ENCODE data around the gene CCNY.
A peak's percentile ranks its signal among the peaks of the same experiment; 100 is the strongest.

Gene CCNY

DNA sequence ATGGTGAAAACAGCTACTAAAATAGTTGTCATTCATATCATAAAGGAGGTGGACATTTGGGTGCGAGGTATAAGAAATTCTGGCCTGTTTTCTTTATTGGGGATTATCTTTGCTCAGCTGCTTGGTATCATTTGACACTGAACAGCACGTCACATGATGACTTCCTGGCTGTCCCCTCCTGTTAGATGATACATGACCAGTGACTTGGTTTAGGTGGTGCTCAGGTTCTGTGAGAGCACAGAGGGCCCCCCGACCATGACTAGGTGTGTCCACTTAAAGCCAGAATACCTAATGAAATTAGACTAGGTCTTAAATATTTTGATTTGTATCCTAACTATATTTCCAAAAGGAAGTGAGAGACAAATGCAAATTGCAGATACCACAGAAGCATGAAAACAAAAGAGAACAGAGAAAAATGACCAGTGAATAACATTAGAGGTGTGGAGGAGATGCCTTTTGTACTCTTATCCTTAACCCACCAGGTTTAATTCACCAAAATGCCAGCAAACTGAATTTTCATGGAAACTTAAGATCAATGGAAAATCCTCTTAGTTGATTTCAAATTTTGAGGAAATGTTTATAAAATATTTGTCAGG, 218.2 kb downstream of the CCNY start:
- Histone ChIP-seq H3K4me2 (ENCODE audit: low read length) (peak overlapping the region; percentile 22; the same call in 1 of the 2 replicates), H3K9me3 (ENCODE audit: insufficient read depth, low read length) (no peaks in the 10 kb centered on the region), H4K20me1 (ENCODE audit: insufficient read depth, low read length) (no peaks in the 10 kb centered on the region), H3K79me2 (ENCODE audit: low read length) (no peaks in the 10 kb centered on the region), H3K27ac (ENCODE audit: low read length) (no peak overlapping the region), H3K4me1 (ENCODE audit: low read length) (peaks cover 9% of the 10 kb centered on the region), H3K4me3 (ENCODE audit: low read length) (no peak overlapping the region), H3K36me3 (replicated peaks; ENCODE audit: low read depth, low read length) (no peaks in the 10 kb centered on the region), H2AFZ (ENCODE audit: low read depth, low read length) (no peak overlapping the region), H3K9ac (ENCODE audit: low read length) (no peak overlapping the region), H3K27me3 (ENCODE audit: low read depth, low read length) (no peaks in the 10 kb centered on the region)
- no peak for TF ChIP-seq EZH2phosphoT487 (IDR thresholded peaks at IDR 0.05; ENCODE audit: low read depth)
- TF ChIP-seq, protein P1, sequence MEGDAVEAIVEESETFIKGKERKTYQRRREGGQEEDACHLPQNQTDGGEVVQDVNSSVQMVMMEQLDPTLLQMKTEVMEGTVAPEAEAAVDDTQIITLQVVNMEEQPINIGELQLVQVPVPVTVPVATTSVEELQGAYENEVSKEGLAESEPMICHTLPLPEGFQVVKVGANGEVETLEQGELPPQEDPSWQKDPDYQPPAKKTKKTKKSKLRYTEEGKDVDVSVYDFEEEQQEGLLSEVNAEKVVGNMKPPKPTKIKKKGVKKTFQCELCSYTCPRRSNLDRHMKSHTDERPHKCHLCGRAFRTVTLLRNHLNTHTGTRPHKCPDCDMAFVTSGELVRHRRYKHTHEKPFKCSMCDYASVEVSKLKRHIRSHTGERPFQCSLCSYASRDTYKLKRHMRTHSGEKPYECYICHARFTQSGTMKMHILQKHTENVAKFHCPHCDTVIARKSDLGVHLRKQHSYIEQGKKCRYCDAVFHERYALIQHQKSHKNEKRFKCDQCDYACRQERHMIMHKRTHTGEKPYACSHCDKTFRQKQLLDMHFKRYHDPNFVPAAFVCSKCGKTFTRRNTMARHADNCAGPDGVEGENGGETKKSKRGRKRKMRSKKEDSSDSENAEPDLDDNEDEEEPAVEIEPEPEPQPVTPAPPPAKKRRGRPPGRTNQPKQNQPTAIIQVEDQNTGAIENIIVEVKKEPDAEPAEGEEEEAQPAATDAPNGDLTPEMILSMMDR (IDR thresholded peaks at IDR 0.05; ENCODE audit: low read depth, low read length) = no peak

DNA sequence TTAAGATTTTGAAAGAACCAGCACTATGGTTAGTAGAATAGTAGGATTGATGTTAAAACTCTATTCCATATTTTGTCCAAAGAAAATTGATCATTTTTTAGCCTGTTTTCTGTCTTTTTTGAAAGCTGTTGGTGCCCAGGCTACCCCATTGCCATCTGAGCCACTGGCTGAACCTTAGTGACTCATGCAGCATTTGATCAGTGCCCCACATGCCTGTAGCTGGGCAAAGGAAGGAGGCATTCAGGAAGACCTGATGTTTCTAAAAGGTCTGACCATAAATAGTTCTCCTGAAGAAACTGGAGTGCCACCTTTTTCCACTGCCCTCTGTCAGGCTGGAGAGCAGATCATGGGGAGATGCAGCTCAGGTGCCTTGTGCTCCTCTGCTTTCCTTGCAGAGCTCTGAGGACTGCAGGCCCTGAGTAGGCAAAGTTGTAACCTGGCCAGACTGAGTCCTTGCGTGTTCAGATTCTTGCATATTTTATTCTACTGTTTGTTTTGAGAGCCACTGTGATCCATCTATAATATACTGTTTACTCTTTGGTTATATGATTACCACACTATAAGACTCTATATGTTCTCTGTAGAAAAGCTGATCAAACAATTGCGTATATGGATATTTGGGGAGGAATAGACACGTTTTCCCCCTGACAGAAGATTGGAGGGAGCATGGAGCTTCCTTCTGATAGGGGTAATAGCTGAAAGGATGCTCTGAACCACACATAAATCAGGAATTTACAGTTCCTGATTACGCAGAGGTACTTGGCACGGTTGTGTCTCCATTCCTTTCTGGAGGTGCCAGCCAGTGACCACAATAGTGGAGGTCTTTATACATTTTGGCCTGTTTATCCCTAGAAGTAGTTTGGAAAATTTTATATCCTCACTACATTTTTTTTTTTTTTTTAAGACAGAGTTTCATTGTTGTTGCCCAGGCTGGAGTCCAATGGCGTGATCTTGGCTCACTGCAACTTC, 219.9 kb downstream of the CCNY start:
- Histone ChIP-seq H3K9ac (ENCODE audit: low read length) (no peak overlapping the region), H3K4me1 (ENCODE audit: low read length) (peaks cover 9% of the 10 kb centered on the region), H3K36me3 (replicated peaks; ENCODE audit: low read depth, low read length) (no peaks in the 10 kb centered on the region), H2AFZ (ENCODE audit: low read depth, low read length) (no peak overlapping the region), H3K27ac (ENCODE audit: low read length) (no peak overlapping the region), H3K4me2 (ENCODE audit: low read length) (no peak overlapping the region), H4K20me1 (ENCODE audit: insufficient read depth, low read length) (no peaks in the 10 kb centered on the region), H3K4me3 (ENCODE audit: low read length) (no peak overlapping the region), H3K27me3 (ENCODE audit: low read depth, low read length) (no peaks in the 10 kb centered on the region), H3K9me3 (ENCODE audit: insufficient read depth, low read length) (no peaks in the 10 kb centered on the region), H3K79me2 (ENCODE audit: low read length) (no peaks in the 10 kb centered on the region)
- TF ChIP-seq EZH2phosphoT487 (IDR thresholded peaks at IDR 0.05; ENCODE audit: low read depth) = no peak
- TF ChIP-seq, protein P1 (IDR thresholded peaks at IDR 0.05; ENCODE audit: low read depth, low read length) = no peak

DNA sequence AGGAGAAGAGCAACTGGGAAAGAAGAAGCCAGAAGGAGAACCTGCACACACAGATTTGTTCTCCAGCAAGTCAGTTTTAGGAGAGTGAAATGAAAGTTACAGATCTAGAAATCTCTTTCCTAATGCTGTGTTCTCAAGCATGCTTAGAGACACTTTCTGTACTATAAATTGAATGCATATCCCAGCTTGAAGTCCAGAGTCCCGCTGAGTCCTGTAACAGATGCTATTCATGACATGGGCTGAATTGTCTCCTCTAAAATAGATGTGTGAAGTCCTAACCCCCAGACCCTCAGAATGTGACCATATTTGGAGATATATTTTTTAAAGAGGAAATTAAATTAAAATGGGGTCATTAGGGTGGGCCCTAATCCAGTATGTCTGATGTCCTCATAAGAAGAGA, 222.0 kb downstream of the CCNY start:
- TF ChIP-seq, protein P1 (IDR thresholded peaks at IDR 0.05; ENCODE audit: low read depth, low read length) = no peak
- TF ChIP-seq EZH2phosphoT487 (IDR thresholded peaks at IDR 0.05; ENCODE audit: low read depth) = no peak
- H3K27me3 ChIP-seq (ENCODE audit: low read depth, low read length) = no peaks in the 10 kb centered on the region
- no peaks in the 10 kb centered on the region for H3K9me3 ChIP-seq (ENCODE audit: insufficient read depth, low read length)
- no peak overlapping the region for H3K27ac ChIP-seq (ENCODE audit: low read length)
- peaks cover 9% of the 10 kb centered on the region for H3K4me1 ChIP-seq (ENCODE audit: low read length)
- no peaks in the 10 kb centered on the region for H3K79me2 ChIP-seq (ENCODE audit: low read length)
- H3K4me3 ChIP-seq (ENCODE audit: low read length) = no peak overlapping the region
- H4K20me1 ChIP-seq (ENCODE audit: insufficient read depth, low read length) = no peaks in the 10 kb centered on the region
- no peak overlapping the region for H3K9ac ChIP-seq (ENCODE audit: low read length)
- no peak overlapping the region for H3K4me2 ChIP-seq (ENCODE audit: low read length)
- no peaks in the 10 kb centered on the region for H3K36me3 ChIP-seq (replicated peaks; ENCODE audit: low read depth, low read length)
- no peak overlapping the region for H2AFZ ChIP-seq (ENCODE audit: low read depth, low read length)

DNA sequence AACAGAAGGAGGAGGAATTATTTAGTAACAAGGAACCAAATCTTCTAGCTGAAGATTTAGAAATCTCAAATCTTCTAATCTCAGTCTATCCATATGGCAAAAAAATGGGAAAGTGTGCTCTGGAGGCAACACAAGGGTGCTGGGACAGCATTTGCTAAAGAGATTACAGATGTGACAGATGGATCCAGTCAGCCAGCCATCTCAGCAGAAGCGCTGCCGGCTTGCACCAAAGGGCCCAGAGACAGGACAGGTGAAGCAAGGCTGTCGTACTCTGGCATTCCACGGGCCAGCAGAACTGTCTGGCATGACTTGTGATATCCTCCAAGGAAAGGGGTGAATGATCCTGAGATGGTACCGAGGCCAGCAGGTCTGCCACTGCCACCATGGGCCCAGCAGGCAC, 223.1 kb downstream of the CCNY start:
- Histone ChIP-seq H3K79me2 (ENCODE audit: low read length) (no peaks in the 10 kb centered on the region), H2AFZ (ENCODE audit: low read depth, low read length) (no peak overlapping the region), H3K27me3 (ENCODE audit: low read depth, low read length) (no peaks in the 10 kb centered on the region), H3K36me3 (replicated peaks; ENCODE audit: low read depth, low read length) (no peaks in the 10 kb centered on the region), H3K9me3 (ENCODE audit: insufficient read depth, low read length) (no peaks in the 10 kb centered on the region), H3K4me3 (ENCODE audit: low read length) (no peak overlapping the region), H3K9ac (ENCODE audit: low read length) (no peak overlapping the region), H3K27ac (ENCODE audit: low read length) (no peak overlapping the region), H3K4me1 (ENCODE audit: low read length) (peaks cover 6% of the 10 kb centered on the region), H3K4me2 (ENCODE audit: low read length) (no peak overlapping the region), H4K20me1 (ENCODE audit: insufficient read depth, low read length) (no peaks in the 10 kb centered on the region)
- no peak for TF ChIP-seq EZH2phosphoT487 (IDR thresholded peaks at IDR 0.05; ENCODE audit: low read depth)
- TF ChIP-seq, protein P1 (IDR thresholded peaks at IDR 0.05; ENCODE audit: low read depth, low read length) = no peak

Data from OCI-LY3 (cell line).